Measurements from ENCODE around the gene HIVEP2.

Gene HIVEP2

DNA sequence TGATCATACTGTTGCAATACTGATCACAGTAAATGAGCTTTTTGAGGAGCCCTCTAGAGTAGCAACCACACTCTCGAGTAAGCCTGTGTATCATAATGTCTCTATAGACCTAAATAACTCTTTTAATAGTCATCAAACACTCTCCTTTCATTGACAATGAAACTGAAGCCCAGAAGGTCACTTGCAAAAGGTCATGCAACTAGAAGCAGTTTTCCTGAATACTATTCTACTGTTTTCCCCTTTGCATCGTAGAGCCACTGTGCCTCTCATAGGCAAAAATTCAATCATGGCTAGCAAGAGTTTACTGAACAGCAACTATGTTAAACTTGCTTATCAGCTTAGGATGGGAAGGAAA lies 105.3 kb downstream of the HIVEP2 start:
- DNase-seq (ENCODE audit: low read depth in 1 of 2, low spot score in 1 of 2), result no peak
- Histone ChIP-seq H3K27me3 (ENCODE audit: insufficient read depth, poor library complexity, severe bottlenecking) (no peaks in the 10 kb centered on the region), H3K4me3 (replicated peaks; ENCODE audit: insufficient read depth, low read length) (no peak overlapping the region), H3K27ac (replicated peaks) (no peak overlapping the region)
- no peak for TF ChIP-seq GABPA (IDR thresholded peaks at IDR 0.05; ENCODE audit: low read depth)
- TF ChIP-seq, protein P1, sequence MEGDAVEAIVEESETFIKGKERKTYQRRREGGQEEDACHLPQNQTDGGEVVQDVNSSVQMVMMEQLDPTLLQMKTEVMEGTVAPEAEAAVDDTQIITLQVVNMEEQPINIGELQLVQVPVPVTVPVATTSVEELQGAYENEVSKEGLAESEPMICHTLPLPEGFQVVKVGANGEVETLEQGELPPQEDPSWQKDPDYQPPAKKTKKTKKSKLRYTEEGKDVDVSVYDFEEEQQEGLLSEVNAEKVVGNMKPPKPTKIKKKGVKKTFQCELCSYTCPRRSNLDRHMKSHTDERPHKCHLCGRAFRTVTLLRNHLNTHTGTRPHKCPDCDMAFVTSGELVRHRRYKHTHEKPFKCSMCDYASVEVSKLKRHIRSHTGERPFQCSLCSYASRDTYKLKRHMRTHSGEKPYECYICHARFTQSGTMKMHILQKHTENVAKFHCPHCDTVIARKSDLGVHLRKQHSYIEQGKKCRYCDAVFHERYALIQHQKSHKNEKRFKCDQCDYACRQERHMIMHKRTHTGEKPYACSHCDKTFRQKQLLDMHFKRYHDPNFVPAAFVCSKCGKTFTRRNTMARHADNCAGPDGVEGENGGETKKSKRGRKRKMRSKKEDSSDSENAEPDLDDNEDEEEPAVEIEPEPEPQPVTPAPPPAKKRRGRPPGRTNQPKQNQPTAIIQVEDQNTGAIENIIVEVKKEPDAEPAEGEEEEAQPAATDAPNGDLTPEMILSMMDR (IDR thresholded peaks at IDR 0.05; ENCODE audit: insufficient read depth, low read length), result no peak

DNA sequence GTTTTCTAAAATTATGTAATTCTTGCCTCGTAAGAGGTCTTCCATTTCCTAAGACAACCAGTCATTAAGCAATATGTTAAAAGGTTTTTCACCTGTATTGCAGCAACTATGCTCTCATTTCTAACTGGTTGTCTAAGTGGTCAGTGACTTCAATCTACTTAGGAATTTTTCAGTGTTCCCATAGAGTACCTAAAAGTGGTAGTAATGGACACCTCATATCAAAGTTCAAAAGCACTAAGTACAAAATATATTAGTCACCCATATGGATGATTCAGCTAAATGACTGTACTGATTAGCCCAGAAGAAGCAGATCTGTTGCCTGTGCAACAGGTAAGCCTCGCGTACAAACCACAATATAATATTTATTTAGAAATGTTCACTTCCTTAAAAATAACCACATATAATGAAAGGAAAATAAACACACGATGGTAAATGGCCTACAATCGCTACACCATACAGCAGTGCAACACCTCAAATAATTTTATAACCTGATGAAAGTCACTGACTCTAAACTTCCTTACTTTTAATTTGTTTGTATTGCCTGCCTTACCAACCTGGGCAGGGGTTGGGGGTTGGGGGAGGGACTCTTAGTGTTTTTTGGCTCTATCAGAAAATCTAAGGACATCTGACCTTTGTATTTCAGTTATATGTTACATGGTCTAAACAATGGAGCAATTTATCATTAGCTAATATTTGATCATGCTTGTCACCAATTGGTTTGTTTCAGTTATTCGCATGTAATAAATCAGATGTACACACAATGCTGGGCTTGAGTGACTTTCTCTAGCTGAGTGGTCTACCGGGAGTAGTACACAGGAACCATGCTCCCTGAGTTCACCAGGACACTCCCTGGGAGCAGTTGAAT lies 105.9 kb downstream of the HIVEP2 start:
- H3K27ac ChIP-seq (replicated peaks), result no peak overlapping the region
- no peaks in the 10 kb centered on the region for H3K27me3 ChIP-seq (ENCODE audit: insufficient read depth, poor library complexity, severe bottlenecking)
- no peak overlapping the region for H3K4me3 ChIP-seq (replicated peaks; ENCODE audit: insufficient read depth, low read length)
- TF ChIP-seq, protein P1 (IDR thresholded peaks at IDR 0.05; ENCODE audit: insufficient read depth, low read length), result no peak
- TF ChIP-seq GABPA (IDR thresholded peaks at IDR 0.05; ENCODE audit: low read depth) (no peak), SPI1 (IDR thresholded peaks at IDR 0.05; ENCODE audit: borderline replicate concordance, low read depth) (no peak), POLR2AphosphoS5 (IDR thresholded peaks at IDR 0.05; ENCODE audit: low read depth) (no peak)
- TF ChIP-seq, protein P2, sequence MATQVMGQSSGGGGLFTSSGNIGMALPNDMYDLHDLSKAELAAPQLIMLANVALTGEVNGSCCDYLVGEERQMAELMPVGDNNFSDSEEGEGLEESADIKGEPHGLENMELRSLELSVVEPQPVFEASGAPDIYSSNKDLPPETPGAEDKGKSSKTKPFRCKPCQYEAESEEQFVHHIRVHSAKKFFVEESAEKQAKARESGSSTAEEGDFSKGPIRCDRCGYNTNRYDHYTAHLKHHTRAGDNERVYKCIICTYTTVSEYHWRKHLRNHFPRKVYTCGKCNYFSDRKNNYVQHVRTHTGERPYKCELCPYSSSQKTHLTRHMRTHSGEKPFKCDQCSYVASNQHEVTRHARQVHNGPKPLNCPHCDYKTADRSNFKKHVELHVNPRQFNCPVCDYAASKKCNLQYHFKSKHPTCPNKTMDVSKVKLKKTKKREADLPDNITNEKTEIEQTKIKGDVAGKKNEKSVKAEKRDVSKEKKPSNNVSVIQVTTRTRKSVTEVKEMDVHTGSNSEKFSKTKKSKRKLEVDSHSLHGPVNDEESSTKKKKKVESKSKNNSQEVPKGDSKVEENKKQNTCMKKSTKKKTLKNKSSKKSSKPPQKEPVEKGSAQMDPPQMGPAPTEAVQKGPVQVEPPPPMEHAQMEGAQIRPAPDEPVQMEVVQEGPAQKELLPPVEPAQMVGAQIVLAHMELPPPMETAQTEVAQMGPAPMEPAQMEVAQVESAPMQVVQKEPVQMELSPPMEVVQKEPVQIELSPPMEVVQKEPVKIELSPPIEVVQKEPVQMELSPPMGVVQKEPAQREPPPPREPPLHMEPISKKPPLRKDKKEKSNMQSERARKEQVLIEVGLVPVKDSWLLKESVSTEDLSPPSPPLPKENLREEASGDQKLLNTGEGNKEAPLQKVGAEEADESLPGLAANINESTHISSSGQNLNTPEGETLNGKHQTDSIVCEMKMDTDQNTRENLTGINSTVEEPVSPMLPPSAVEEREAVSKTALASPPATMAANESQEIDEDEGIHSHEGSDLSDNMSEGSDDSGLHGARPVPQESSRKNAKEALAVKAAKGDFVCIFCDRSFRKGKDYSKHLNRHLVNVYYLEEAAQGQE (IDR thresholded peaks at IDR 0.05; ENCODE audit: insufficient replicate concordance, low read depth), result no peak
- DNase-seq (ENCODE audit: low read depth in 1 of 2, low spot score in 1 of 2), result no peak

DNA sequence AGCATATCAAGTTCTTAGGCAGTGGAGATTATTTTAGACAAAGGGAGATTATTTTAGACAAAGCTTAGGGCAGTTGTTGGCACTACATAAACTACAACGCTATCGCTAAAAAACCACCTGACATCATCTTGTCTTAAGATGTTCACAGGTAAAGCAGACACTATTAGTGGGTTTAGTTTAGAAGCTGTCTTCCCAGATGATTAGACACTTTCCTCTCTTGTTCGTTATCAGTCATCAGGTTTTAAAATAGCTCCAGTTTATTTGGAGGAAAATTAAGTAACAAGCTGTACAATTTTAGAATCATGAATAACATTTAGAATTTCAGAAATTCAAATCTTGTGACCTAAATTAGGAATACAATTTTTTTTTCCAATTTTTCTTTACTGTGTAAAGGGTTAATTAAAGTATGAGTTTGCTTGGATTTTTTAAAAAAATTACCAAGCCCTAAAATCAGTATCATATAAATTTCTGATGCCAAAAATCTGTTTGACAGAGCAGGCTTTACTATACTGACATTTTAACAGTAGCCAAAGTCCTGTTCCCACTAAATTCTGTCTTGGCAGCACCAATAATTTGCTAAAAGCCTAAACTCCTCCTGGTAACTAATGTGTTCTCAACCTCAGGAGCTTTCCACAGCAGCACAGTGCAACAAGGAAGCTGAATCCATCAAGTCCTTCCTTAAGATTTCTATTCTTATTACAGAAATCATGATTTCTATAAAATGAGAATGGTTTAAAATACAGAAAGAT lies 109.0 kb downstream of the HIVEP2 start:
- no peak for TF ChIP-seq GABPA (IDR thresholded peaks at IDR 0.05; ENCODE audit: low read depth)
- TF ChIP-seq, protein P2 (IDR thresholded peaks at IDR 0.05; ENCODE audit: insufficient replicate concordance, low read depth), result no peak
- no peak for TF ChIP-seq POLR2AphosphoS5 (IDR thresholded peaks at IDR 0.05; ENCODE audit: low read depth)
- TF ChIP-seq, protein P1 (IDR thresholded peaks at IDR 0.05; ENCODE audit: insufficient read depth, low read length), result no peak
- DNase-seq (ENCODE audit: low read depth in 1 of 2, low spot score in 1 of 2), result no peak
- Histone ChIP-seq H3K27ac (replicated peaks) (no peak overlapping the region), H3K27me3 (ENCODE audit: insufficient read depth, poor library complexity, severe bottlenecking) (no peaks in the 10 kb centered on the region), H3K4me3 (replicated peaks; ENCODE audit: insufficient read depth, low read length) (no peak overlapping the region)

Measured in HL-60 (cell line).